HL-60 (cell line): ENCODE results near the gene TRIM29.

ENCODE experiments used
- GABPA ChIP-seq: IDR thresholded peaks from 2 replicates; pipeline ENCODE4 v1.6.1; 2012; ENCODE audit warnings: low read depth
- POLR2AphosphoS5 ChIP-seq: IDR thresholded peaks from 2 replicates; pipeline ENCODE4 v1.6.1; 2012; ENCODE audit warnings: low read depth
- REST ChIP-seq: IDR thresholded peaks from 2 replicates; pipeline ENCODE4 v1.6.1; 2012; ENCODE audit warnings: low read depth; ENCODE audit not compliant: insufficient replicate concordance
- SPI1 ChIP-seq: IDR thresholded peaks from 2 replicates; pipeline ENCODE4 v1.6.1; 2012; ENCODE audit warnings: low read depth, mild to moderate bottlenecking, borderline replicate concordance
- TF ChIP-seq, protein P1 (sequence below): IDR thresholded peaks from one replicate; pipeline ENCODE4 v1.5.1; 2011; ENCODE audit warnings: low read length, control low read depth, inconsistent platforms; ENCODE audit not compliant: insufficient read depth

GRCh38 chr11:120121336-120121735 lies 16.6 kb downstream of the TRIM29 start:
- TF ChIP-seq, protein P1, sequence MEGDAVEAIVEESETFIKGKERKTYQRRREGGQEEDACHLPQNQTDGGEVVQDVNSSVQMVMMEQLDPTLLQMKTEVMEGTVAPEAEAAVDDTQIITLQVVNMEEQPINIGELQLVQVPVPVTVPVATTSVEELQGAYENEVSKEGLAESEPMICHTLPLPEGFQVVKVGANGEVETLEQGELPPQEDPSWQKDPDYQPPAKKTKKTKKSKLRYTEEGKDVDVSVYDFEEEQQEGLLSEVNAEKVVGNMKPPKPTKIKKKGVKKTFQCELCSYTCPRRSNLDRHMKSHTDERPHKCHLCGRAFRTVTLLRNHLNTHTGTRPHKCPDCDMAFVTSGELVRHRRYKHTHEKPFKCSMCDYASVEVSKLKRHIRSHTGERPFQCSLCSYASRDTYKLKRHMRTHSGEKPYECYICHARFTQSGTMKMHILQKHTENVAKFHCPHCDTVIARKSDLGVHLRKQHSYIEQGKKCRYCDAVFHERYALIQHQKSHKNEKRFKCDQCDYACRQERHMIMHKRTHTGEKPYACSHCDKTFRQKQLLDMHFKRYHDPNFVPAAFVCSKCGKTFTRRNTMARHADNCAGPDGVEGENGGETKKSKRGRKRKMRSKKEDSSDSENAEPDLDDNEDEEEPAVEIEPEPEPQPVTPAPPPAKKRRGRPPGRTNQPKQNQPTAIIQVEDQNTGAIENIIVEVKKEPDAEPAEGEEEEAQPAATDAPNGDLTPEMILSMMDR, result no peak
- TF ChIP-seq POLR2AphosphoS5 (no peak), GABPA (no peak), REST (no peak), SPI1 (no peak)
